ENCODE data around the gene PNPLA6. TPM values are rescaled to one million over a fixed set of nuclear protein-coding genes. Genes with fewer than 3 reads are reported as not detected.

PNPLA6 gene
- total and polyA plus RNA-seq, 2 of the 4 experiments (the other 2 are of a cell fraction), result 17.9 to 52.7 TPM

GRCh38 chr19:7558667-7559066, 23.1 kb downstream of the PNPLA6 start:
- Histone ChIP-seq H3K27ac (ENCODE audit: insufficient read depth, low read length) (no peak overlapping the region), H2BK15ac (ENCODE audit: low read depth, low read length) (no peak overlapping the region), H4K91ac (ENCODE audit: insufficient read depth, low read depth, low read length) (no peak overlapping the region), H3K18ac (ENCODE audit: low read depth, low read length) (no peak overlapping the region), H2AK5ac (ENCODE audit: low read depth, low read length) (no peak overlapping the region), H3K4me1 (ENCODE audit: control insufficient read depth, insufficient read depth, low read length) (no peaks in the 10 kb centered on the region), H2BK20ac (ENCODE audit: low read depth, low read length) (no peak overlapping the region), H4K8ac (ENCODE audit: low read depth in 2 of 2, low read length in 2 of 2) (no peak overlapping the region), H2BK120ac (ENCODE audit: low read depth, low read length) (no peak overlapping the region), H2AK9ac (replicated peaks; ENCODE audit: low read depth, low read length, poor library complexity) (no peak overlapping the region), H3K23ac (ENCODE audit: low read depth, low read length) (no peak overlapping the region), H3K9ac (ENCODE audit: low read depth, low read length) (no peak overlapping the region), H2BK5ac (ENCODE audit: low read depth, low read length, poor library complexity, severe bottlenecking) (no peak overlapping the region), H3K36me3 (ENCODE audit: control insufficient read depth, insufficient read depth, low read length) (peaks cover 61% of the 10 kb centered on the region), H3K14ac (replicated peaks; ENCODE audit: low read depth, low read length) (no peak overlapping the region), H3K4ac (ENCODE audit: low read depth, low read length) (no peak overlapping the region), H3K4me3 (ENCODE audit: insufficient read depth, low read depth, low read length) (no peak overlapping the region), H3K9me3 (ENCODE audit: control insufficient read depth, insufficient read depth, low read length) (no peaks in the 10 kb centered on the region), H3K79me1 (ENCODE audit: low read depth in 1 of 2, low read length in 2 of 2) (no peaks in the 10 kb centered on the region), H3K56ac (ENCODE audit: extremely low read depth, insufficient read depth, low read length) (no peak overlapping the region), H2AFZ (replicated peaks; ENCODE audit: low read length, poor library complexity) (no peak overlapping the region), H4K5ac (ENCODE audit: low read depth, low read length) (no peak overlapping the region), H4K20me1 (ENCODE audit: insufficient read depth, low read length) (no peaks in the 10 kb centered on the region), H3K9me1 (ENCODE audit: insufficient read depth, low read length) (0 out of 2 replicates have a peak, but pooled peaks cover 3% of the 10 kb centered on the region), H3K4me2 (ENCODE audit: low read depth, low read length) (no peak overlapping the region), H3K27me3 (ENCODE audit: control insufficient read depth, insufficient read depth, low read length) (no peaks in the 10 kb centered on the region)
- dilution Hi-C loops (cut with HindIII; ENCODE audit: low sequenced_read_pairs, unreplicated experiment), result no loop called here
- in situ Hi-C loops (cut with MboI; ENCODE audit: low sequenced_read_pairs), result no loop called here
- WGBS, 2 experiments (ENCODE audit: extremely low coverage in 2 of 2, insufficient read length in 1 of 2), result 90% methylated on average over 11 of the region's 18 CpGs; no CpG with 5 or more reads in 1 of the 2 experiments
- DNase-seq (no peak), ATAC-seq (ENCODE audit: low read depth) (no peak)
- no TSS peak for BruUV-seq (replicated peaks)
- intact Hi-C loops (cut with micrococcal nuclease), result no loop called here
- CTCF ChIA-PET, result interaction anchor here (1.3 kb wide), 1 partner anchor 14 kb away, joined by 3 read pairs; no protein-coding TSS in a partner anchor
- TF ChIP-seq RAD21 (IDR thresholded peaks at IDR 0.05; ENCODE audit: low read length), result no peak
- TF ChIP-seq CEBPB (IDR thresholded peaks at IDR 0.05; ENCODE audit: low read depth, low read length), result no peak
- TF ChIP-seq NFE2L2 (IDR thresholded peaks at IDR 0.05; ENCODE audit: low read depth, low read length), result no peak
- no peak for TF ChIP-seq MAFK (IDR thresholded peaks at IDR 0.05; ENCODE audit: low read depth, low read length)
- no peak for TF ChIP-seq SMC3 (IDR thresholded peaks at IDR 0.05; ENCODE audit: low read depth, low read length)
- TF ChIP-seq CHD1 (IDR thresholded peaks at IDR 0.05; ENCODE audit: low read depth, low read length), result no peak
- TF ChIP-seq BHLHE40 (IDR thresholded peaks at IDR 0.05; ENCODE audit: low read depth, low read length), result no peak
- TF ChIP-seq USF2 (IDR thresholded peaks at IDR 0.05; ENCODE audit: low read depth, low read length), result no peak
- POLR2A ChIA-PET (ENCODE audit: unreplicated experiment), result no interaction called here
